Bronchial epithelial cell (primary cell): Measurements from ENCODE around the gene ADH7. TPM values are rescaled to one million over a fixed set of nuclear protein-coding genes. Genes with fewer than 3 reads are reported as not detected.
"Not testable (repeated sequence)": the region's sequence is repeated elsewhere in the genome, so short reads cannot be mapped to it uniquely, and the experiment has no call there.

Source experiments
- DNase-seq: peaks from one replicate; pipeline ENCODE4 v3.0.0-alpha.2; 2010; ENCODE audit warnings: low read depth
- FAIRE-seq: peaks from 2 replicates; lab custom pipeline; 2011; peaks lifted over from hg19 to GRCh38; lab: Jason Lieb, UNC
- H3K27me3 ChIP-seq: 2 replicates; pipeline ENCODE4 v1.5.1; 2011; ENCODE audit warnings: low read length; ENCODE audit not compliant: control insufficient read depth, insufficient read depth
- H3K36me3 ChIP-seq: 2 replicates; pipeline ENCODE4 v1.5.1; 2011; ENCODE audit warnings: low read length; ENCODE audit not compliant: control insufficient read depth, insufficient read depth
- H3K4me3 ChIP-seq: 2 replicates; pipeline ENCODE4 v1.5.1; 2011; ENCODE audit warnings: mild to moderate bottlenecking, low read depth, low read length, control low read depth
- CTCF ChIP-seq: IDR thresholded peaks from 2 replicates; pipeline ENCODE4 v1.5.1; 2011; ENCODE audit warnings: mild to moderate bottlenecking, moderate library complexity, low read length, control low read depth, inconsistent platforms; ENCODE audit not compliant: insufficient read depth, severe bottlenecking
- total RNA-seq: library from RNA; depleted of rRNA; stranded (reverse); fragments of >200 nt; gene quantifications from 2 replicates; pipeline ENCODE4 v1.2.1, GENCODE V29; 2014

The ADH7 gene
- total RNA-seq, 1 donor from 2014 or later = 8.4 TPM

GRCh38 chr4:99415762-99416161 is 19.4 kb downstream of the ADH7 start:
- peak; percentile 20 for TF ChIP-seq CTCF
- peak; percentile 47 for DNase-seq
- FAIRE-seq, H3K4me3 ChIP-seq, H3K27me3 ChIP-seq, H3K36me3 ChIP-seq: not testable (repeated sequence)

- not testable (repeated sequence) for H3K4me3 ChIP-seq, H3K27me3 ChIP-seq, DNase-seq, H3K36me3 ChIP-seq, FAIRE-seq
These were observed 20.2 kb downstream of the ADH7 start for GRCh38 chr4:99414902-99415301.

- TF ChIP-seq CTCF = no peak
- FAIRE-seq = no peak
- DNase-seq = peak; percentile 76
- no peaks in the 10 kb centered on the region for H3K36me3 ChIP-seq
- no peaks in the 10 kb centered on the region for H3K27me3 ChIP-seq
- no peak overlapping the region for H3K4me3 ChIP-seq
These were observed 20.7 kb downstream of the ADH7 start for GRCh38 chr4:99414401-99414800.

GRCh38 chr4:99413140-99413539 is 22.0 kb downstream of the ADH7 start:
- DNase-seq (peak; percentile 56), FAIRE-seq (no peak)
- Histone ChIP-seq H3K36me3 (no peaks in the 10 kb centered on the region), H3K4me3 (no peak overlapping the region), H3K27me3 (no peaks in the 10 kb centered on the region)
- no peak for TF ChIP-seq CTCF

GRCh38 chr4:99411041-99411440 is 24.1 kb downstream of the ADH7 start:
- Histone ChIP-seq H3K27me3 (no peaks in the 10 kb centered on the region), H3K36me3 (no peaks in the 10 kb centered on the region), H3K4me3 (no peak overlapping the region)
- FAIRE-seq (no peak), DNase-seq (peak; percentile 55)
- TF ChIP-seq CTCF = no peak

- DNase-seq (no peak), FAIRE-seq (no peak)
- no peaks in the 10 kb centered on the region for H3K36me3 ChIP-seq
- no peaks in the 10 kb centered on the region for H3K27me3 ChIP-seq
- no peak for TF ChIP-seq CTCF
- H3K4me3 ChIP-seq = no peak overlapping the region
These were observed 25.1 kb downstream of the ADH7 start for GRCh38 chr4:99410075-99410474.
